Ishikawa (cell line): ENCODE measurements around the gene CXXC4.

Source experiments
- CEBPB ChIP-seq: IDR thresholded peaks from 2 replicates; pipeline ENCODE4 v1.6.1; 2012
- MAX ChIP-seq: IDR thresholded peaks from 2 replicates; pipeline ENCODE4 v1.6.1; 2012

CXXC4 gene

GRCh38 chr4:104420766-104421165 lies 73.9 kb downstream of the CXXC4 start:
- TF ChIP-seq MAX = no peak
- no peak for TF ChIP-seq CEBPB
